Stimulated activated CD8-positive, alpha-beta memory T cell treated with anti-CD3 and anti-CD28 coated beads, Interleukin-7, amount 100 ng/mL, for 4 hours (primary cell): ENCODE data around the gene PPP1R12B.
"Not testable (repeated sequence)": the region's sequence is repeated elsewhere in the genome, so short reads cannot be mapped to it uniquely, and the experiment has no call there.

Source experiments
- DNase-seq, 2 donors: peaks; one replicate each; pipeline ENCODE4 v3.0.0-alpha.2; 2020; ENCODE audit warnings: low read depth in 2 of 2

Gene PPP1R12B

DNA sequence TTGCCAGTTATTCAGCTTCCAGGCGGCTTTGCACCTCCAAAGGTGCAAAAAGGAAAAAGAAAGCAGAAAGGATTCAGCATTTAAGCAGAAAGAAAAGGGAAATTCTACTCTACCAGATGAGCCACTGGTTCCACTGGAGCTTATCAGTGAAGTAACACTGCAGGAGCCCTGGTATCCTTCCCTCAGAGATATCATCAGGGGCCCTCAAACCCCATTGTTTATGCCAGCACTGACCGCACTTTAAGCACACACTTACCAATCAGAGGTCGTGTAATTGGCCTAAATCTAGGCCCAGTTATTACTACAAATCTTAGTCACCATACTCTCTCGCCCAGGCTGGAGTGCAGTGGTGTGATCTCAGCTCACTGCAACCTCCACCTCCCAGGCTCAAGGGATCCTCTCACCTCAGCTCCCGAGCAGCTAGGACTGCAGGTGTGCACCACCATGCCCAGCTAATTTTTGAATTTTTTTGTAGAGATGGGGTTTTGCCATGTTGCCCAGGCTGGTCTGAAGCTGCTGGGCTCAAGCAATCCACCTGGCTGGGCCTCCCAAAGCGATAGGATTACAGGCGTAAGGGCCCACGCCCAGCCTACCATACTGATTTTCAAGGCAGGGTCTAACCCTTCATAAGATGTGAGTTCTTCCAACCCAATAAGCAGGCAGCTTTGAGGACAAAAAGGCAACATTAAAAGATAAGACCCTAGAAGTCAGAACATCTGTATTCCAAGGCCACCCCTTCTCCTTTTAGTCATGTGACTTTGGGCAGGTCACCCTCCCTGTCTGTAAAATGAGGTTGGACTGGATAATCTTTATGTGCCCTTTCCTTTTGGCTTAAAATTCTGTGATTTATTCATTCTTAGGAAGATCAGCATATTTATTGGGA is 236.4 kb downstream of the PPP1R12B start:
- DNase-seq = no peak

DNA sequence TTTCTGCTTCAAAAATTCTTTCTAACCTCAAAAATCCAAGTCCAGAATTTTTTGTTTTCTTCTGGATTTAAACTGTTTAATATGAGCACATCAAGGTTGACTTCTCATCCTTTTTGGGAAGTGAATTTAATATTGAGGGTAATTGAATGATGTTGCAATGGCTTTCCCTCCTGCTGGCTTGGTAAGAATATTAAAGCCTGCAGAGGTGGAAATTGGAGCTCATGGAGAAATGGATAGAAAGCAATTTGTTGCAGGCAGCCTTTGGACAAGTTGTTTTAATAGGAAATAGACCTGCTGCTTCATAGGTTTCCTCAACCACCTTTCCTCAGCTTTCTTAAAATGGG is 237.1 kb downstream of the PPP1R12B start:
- DNase-seq = no peak

DNA sequence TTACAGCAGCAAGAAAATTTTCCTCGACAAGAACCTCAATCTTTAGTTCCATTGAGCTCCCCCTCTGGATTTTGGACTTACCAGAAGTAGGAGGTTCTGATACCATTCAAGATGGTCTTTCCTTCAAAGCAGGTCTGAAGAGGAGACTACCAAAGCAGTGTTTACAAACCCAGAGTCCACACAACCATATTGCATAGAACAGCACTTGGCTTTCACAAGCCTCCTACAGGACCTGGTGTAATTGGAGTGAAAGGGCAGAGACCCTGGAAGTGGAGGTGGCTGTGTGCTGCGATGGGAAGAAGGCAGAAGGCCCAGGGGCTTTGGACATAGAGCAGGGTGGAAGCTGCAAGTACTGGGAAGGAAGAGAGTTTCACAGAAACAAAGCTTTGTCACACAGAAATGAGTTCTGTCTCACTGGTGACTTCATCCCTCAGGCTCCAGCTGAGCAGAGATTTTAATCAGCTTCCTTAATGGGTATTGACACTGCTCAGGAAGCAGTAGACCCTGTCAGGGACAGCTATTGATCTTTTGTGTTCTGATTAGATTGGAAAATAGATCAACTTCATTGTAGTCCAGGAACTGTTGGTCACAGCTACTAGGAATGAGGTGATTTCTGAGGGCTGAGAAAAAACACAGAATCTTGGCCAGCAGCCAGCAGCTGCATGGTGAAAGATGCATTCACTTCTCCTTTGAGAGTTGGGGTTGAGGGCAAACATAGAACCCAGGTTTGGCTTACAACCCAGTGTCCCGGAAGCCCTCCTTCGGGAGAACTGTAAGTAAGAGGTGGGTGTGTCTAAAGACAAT is 237.7 kb downstream of the PPP1R12B start:
- no peak for DNase-seq

DNA sequence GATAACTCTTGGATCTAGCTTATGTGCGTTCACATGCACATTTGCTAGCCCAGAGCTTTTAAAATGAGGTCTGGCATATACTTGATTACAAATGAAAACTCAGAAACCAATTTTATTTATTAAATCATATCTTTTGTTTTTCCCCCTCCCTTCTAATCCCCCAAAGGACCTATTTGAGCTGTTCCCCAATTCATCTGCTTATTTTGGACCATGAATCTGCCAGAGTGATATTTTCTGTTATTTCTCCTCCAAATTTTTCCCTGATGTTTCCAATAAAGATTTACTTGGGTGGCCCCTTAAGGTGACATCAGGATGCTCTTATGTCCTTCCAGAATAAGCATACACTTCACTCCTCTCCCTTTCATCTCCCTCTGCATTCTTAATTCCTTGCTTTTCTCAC is 238.4 kb downstream of the PPP1R12B start:
- no peak for DNase-seq

DNA sequence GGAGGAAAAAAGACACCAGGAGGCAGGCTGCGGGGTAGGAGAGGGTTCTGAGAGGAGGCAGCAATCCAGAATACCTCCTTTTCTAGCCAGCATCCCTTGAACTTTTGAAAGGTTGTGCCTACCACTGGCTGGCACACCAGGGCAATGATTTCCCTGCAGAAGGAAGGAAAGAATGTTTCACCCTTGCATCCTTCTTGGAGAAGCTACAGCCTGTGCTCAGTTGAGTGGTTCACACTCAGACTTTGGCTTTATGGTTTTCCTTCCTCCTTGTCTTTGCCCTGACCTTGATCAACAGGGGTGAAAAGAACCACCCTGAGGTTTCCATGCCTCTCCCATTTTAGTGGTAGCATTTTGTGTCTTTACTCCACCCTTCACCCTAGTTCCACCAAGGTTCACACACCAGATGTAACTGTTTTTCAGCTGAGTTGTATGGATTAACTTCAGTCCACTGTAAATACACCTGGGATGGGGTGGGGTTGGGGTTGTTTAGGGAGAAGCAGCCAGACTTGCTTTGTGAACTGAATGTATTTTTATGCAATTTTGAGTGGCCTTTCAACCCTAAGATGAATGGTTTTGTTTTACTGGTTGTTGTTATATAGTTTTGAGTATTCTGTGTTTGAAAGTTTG is 239.5 kb downstream of the PPP1R12B start:
- no peak for DNase-seq

DNA sequence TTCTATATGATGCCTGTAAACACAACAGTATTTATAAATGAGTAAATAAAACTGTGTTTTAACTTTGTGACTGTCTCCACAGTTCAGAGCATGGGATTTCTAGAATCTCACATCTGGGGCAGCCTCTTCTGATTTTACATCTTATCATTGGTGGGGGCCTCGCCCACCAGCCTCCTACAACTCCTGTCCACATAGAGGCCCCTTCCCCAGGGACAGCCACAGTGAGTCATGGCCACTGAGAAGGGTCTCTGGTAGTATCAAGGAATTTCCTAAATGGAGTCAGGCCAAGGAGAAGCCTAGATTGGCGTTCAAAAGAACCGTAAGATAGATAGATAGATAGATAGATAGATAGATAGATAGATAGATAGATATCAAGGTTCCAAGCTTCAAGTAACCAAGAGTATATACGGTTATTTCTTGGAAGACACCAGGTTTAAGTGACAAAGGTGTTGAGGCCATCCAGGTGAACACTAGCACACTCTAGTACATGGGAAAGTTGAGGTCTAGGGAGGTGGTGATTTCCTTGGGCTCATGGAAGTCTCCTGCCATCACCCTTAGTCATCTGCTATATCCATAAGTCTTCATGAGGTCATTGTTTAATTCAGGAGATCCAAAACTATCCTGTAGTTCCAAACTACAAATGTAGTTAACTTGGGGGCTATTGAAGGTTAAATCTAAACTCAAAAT is 240.1 kb downstream of the PPP1R12B start:
- no peak for DNase-seq

DNA sequence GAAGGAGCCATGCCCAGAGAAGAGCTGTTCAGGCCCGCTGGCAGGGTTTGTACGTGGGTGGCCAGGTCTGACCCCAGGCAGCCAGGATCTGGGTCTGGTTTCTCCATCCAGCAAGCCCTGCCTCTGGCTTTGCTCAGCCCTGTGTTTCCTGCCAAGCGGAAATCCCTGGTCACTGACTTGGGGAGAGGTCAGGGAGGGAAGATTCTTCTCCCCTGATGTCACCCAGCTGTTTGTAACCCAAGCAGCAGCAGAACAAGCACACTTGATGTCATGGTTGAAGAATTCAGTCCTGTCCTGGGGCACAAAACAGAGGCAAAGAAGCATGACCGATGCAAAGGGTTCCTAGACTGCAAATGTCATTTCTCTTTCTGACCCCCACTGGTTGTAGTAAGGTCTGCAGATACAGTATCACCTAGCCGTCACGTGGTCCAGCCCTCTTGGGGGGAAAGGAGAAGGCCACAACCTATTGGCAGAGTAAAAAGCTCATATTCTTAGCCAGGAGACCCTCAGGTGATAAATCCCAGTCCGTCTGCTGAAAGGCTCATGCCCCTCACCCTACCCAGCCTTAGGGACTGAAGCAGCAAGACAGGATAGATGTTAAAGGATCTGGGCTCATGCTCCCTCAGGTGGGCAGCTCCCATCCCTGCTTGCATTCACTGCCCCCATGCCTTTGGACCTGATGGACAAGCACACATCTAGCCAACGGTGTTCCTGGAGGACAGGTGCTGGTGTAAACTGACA is 240.9 kb downstream of the PPP1R12B start:
- DNase-seq = no peak

DNA sequence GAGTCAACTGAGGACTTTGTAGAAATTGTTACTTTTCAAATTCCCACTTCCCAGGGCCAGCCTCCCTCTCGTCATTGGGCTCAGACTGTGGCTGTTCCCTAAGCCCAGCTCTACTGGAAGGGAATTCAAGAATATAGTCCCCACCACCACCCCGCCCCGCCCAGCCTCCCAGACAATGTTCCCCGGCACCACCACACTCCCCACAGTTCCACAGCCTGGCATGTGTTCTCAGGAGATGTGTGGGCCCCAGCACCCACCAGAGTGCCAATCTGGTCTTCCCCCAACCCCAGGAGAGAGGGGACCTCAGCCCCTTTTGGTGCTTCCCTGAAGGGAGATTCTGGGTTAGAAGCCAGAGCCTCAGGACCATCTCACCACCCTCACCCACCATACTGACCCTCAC is 241.6 kb downstream of the PPP1R12B start:
- no peak for DNase-seq

DNA sequence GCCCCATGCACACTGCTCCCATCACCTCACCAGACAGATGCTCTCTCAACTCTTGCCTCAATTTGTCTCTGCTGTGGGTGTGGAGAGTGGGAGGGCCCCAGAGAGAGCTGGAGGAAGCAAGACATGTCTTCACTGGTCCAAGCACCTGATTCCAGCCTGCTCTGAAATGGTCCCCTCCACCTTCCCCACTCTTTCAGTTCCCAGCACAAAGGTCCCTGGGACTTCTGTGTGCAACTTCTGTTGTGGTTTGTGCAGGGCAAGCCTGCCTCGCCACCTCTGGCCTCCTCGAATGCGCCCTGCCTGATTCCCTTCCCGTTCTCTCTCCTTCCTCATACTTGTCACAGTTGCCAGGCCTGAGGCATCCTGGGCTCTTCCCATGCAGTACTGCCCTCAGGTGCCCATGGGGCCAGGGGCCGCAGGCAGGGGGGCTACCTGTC is 242.5 kb downstream of the PPP1R12B start:
- no peak for DNase-seq

DNA sequence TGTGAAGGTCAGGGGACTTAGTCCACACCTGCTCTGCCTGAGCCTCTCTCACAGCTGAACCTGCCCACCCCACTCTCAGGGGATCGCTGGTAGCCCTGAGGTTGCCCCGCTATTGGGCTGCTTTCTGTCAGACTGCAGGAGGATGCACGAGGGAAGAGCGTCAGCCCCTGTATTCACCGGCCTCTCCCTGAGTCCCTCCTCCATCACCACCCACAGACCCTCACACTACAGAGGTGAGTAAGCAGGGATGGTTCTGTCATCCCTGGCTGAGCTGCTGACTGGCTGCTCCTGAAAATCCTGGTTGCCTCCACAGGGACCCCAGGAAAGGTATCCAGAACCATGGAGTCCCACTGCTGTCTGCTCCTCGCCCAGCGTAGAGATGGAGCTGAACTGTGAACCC is 243.0 kb downstream of the PPP1R12B start:
- no peak for DNase-seq

DNA sequence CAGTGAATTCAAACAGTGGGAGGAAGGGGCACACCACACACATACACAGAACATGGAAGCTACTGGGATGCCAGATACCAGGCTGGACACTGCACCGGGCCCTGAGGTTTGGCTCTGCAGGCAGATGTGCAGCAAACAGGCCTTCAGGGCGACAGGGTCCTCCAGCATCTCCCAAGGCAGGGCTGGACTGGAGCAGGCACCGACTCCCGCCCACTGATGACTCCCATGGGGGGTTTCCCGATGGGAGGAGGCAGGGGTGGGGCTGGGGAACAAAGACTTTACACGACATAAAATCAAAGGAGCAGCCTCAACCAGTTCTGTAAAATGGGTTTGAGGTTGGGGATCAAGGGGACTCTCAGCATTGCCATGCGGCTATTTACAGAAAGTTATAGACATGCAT is 243.6 kb downstream of the PPP1R12B start:
- DNase-seq = no peak

DNA sequence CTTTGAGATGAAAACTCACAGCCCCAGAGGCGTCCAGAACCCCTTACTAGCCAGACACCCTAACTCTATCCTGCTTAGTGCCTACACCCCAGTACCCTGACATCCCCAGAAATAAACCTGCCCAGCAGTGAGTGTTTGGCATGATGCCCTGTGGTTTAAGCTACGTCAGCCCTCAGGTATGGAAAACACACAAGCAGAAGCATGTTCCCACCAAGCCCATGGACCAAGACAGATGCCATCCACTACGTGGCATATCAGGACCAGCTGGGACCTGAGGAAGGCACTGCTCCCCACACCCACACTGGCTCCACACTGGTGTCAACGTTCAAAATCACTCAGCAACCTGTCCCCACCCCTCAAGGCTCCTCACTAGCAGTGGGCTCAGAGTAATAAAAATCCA is 245.3 kb downstream of the PPP1R12B start:
- no peak for DNase-seq

DNA sequence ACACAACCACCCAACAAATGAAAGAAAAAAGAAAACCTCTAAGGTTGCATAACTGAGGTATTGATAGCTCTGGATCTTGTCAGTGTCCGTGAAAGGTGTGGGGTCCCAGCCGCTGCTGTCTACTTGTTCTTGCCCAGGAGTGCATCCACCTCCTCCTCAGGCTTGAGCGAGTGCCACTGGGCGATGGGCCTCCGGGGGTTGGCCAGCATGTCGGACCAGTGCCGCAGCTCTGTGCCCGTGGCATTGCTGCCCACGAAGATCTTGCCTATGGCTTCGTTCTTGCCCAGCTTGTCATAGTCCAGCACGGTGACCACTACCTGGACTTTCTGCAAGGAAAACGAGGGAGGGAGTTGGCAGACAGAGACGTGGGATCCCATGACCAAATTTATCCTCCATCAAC is 248.1 kb downstream of the PPP1R12B start:
- no peak for DNase-seq

DNA sequence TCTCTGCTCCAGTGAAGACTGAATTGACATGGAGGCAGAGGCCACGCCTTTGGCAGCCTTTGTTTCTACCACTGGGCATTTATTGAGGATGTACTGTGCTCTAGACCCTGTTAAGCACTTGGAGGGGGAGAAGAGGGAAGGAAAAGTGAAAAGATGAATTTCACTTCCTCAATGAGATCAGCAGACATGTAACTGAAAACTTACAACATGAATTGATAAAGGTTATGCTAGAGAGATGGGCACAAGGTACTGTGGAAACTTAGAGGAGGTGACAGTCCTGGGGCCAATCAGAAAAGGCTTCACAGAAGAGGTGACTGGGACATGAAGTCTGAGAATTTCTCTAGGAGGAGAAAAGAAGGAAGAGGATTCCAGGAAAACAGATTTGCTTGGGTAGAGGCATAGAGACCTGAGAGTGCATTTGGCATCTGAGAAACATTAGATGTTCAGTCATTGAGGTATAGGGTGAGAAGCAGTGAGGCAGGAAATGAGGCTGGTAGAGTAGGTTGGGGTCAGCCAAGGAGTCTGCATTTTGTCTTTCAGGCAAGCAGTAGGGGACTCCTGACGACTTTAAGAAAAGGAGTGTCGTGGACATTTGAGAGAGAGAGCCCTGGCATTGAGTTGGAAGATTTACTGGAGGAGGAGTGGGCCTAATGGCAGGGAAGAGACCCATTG is 248.7 kb downstream of the PPP1R12B start:
- DNase-seq = no peak

DNA sequence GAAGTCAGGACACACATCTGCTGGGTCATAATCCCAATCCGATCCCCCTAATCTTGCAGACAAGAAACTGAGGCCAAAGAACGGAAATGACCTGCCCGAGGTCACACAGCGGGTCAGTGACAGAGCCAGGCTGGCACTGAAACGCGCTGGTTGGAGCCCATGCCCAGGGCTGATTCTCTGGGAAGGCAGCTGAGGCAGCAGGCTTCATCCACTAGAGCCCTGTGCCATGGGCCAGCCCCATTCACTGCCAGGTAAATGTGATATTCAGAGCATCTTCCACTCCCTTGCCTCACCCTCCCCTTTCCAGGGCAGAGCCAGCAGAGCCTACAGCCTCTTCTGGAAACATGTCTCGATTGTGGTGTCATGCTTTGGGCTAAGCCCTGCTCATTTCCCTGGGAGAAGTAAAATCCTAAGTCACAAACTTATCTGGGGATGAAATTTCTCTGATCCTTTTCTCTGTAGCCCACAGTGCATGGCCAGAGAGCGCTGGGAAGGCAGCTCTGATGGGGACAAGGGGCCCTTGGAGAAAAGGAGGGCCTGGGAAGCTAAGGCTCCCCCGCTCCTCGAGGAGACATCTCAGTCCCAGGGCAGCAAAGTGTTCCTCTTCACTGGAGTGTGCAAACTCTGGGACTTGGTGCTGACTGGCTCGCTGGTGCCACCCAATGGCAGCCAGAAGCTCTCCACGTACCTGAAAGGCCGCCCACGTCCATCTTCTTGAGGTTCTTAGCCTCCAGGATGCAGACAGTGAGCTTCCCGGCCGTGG is 251.4 kb downstream of the PPP1R12B start:
- DNase-seq = no peak

DNA sequence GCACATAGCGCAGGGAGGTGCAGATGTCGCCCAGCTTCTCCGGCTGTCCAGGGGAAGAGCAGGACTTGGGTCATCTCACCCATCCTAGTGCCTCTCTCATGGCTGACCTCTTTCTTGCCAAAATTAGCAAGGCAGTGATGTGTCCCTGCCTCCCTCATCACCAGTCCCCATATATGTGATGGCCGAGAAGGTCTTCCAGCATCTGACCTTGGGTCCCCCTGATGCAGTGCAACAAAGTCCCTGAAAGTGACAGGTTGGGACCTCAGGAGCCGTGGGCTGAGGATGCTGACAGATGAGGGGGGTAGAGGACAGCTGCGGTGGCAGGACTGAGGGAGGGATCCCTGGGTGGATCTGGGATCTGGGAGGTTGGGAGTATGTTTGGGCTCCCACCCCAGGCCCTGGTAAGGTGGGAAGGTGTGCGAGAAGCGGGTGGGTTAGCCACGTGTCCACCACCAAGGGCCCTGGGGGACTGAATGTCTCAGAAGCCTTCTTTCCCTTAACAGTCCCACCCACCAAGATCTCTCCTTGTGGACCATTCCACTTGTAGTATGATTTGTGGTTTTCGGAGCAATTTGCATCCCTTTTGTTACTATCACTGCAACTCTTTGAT is 252.0 kb downstream of the PPP1R12B start:
- DNase-seq = no peak

DNA sequence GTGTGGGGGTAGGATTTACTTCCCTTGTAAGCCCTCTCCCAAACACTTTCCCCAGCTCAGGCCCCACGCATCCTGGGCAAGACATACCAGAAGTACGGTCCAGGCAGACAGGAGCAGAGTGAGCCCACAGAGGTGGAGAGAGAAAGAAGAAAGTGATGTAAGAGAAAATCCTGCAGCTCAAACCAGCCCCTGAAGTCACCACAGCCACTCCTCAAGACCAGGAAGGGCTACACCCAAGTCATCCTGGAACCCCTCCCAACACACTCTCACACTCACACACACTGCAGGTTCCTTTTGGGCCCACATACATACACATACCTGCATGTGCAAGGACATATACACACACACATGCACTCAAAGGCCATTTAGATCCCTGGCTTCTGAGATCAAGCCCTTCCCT is 254.9 kb downstream of the PPP1R12B start:
- no peak for DNase-seq

DNA sequence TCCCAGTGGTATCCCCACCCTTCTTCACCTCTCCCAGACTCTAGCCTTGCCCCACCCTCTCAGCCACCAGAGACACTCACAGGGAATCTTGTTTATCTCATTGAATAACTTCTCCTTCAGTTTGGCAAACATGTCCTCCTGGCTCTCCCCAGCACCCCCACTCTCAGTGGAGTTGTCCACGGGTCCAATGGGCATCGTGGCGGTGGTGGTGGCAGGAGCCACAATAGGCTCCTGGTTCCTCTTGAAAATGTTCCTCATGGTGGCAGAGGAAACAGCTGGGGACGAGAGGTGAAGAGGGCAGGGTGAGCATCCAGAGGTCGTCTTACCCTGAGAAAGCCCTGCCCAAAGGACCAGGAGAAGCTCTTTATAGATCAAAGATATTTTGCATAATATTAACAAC is 257.0 kb downstream of the PPP1R12B start:
- no peak for DNase-seq

DNA sequence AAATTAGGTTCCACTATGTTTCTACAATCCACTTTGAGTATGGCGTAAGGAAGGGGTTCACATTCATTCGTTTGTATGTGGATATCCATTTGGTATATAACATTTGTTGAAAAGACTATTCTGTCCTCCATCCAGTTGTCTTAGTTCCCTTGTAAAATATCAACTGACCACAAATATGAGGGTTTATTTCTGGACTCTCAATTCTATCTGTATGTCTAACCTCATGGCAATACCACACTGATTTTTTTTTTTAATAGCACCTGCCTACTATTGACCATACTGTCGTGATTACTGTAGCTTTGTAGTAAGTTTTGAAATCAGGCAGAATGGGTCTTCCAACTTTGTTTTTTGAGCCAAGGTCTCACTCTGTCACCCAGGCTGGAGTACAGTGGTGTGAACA is 263.5 kb downstream of the PPP1R12B start:
- not testable (repeated sequence) for DNase-seq

DNA sequence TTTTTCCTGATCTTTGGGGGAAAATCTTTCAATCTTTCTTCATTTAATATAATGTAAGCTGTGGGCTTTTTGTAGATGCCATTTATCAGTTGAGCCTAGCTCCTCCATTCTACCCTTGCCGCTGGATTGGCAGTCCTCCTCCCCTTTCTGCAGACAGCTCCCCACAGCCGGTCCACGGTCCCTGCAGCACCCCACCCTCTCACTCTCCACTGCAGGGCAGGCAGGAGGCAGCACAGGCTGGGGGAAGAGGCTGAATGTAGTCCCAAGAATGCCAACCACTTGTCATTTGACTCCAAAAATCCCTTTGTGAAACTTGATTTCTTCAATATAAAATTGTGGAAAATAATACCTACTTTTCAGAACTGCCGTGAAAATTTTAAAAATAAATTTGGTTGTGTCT is 265.1 kb downstream of the PPP1R12B start:
- no peak for DNase-seq
